NCI-H1417 treated with DMSO at 0.1 percent for 48 hours (cell line): Measurements from ENCODE around the gene FXYD6.
A peak's percentile ranks its signal among the peaks of the same experiment; 100 is the strongest.

Experiments
- DNase-seq: peaks from one replicate; lab custom pipeline; 2025; lab: John Stamatoyannopoulos, UW

The FXYD6 gene

DNA sequence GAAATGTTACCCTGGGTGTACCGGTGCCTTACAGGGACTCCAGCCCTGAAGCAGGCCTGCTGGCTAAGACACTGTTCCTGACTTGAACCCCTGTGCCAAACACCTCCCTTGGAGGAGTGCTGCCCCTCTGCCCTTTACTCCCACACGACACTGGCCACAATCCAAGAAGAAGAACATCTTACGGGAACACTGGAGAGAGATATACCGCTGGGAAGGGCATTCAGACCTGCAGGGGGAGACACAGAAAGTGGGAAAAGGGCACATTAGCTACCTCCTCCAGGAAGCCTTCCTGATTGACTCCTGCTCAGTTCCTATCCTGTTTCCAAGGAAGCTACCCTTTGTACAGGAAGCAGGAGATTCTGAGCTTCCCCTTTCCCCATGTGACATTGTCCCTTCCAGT lies 34.1 kb upstream of the FXYD6 start:
- no peak for DNase-seq

DNA sequence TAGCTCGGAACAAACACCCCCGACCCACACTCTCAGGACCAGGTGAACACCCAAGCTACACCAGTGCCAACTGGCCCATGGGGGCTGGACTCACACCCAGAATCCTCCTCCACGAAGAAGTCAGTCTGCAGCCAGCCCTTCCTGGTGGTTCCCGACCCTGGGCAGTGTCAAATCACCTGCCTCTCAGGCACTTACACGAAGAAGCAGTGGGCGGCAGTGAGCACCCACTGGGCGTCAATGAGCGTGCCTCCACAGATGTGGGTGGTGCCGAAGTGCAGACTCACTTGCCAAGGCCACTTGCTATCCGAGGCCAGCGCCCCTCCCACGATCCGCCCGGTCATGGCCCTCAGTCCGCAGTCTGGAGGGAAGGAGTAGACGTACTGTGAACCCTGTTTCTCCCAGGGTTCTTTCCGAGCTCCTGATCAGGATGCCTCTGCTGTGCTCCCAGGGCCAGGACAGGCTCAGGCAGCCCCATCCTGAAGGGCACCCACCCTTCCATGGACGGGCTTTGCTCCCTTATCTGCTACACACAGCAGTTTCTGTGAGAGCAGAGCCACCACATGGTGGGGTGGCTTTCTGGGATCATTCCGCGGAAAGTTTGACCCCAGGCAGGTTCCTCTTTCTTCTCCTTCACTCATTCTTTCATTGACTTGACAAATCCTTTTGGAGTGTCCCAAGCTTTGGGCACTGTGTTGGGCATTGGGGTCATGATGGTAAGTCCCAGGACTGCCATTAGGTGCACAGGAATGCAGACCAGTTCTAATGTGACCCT lies 33.3 kb upstream of the FXYD6 start:
- DNase-seq: no peak

DNA sequence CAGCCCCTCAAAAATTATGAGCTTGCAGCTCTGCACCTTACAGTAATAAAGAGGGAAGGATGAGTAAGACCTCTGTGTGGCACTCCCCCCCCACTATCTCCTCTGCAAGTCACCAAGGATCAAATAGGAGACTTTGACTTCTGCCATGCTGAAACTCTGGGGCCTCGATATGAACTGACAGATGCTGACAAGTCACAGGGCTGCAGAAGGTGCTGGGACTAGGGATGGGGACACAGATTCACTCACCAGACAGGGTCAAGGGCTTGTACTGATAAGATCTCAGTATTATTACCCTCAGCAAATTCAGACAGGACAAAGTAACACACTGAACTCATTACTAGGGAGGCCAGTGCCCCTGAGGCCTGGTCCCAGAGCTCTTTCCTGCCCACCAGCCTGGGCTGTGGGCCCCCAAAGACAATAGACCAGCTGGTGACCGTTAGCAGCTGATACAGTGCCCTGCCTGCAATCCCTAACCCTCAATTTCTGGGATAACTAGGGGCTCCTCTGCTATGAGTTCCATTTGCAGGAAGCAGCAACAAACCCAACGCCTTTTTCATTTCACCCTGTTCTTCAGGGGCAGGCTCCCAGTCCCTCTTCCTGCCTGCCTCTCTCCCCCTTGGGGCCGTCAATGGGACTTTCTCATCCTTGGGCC lies 32.6 kb upstream of the FXYD6 start:
- no peak for DNase-seq

DNA sequence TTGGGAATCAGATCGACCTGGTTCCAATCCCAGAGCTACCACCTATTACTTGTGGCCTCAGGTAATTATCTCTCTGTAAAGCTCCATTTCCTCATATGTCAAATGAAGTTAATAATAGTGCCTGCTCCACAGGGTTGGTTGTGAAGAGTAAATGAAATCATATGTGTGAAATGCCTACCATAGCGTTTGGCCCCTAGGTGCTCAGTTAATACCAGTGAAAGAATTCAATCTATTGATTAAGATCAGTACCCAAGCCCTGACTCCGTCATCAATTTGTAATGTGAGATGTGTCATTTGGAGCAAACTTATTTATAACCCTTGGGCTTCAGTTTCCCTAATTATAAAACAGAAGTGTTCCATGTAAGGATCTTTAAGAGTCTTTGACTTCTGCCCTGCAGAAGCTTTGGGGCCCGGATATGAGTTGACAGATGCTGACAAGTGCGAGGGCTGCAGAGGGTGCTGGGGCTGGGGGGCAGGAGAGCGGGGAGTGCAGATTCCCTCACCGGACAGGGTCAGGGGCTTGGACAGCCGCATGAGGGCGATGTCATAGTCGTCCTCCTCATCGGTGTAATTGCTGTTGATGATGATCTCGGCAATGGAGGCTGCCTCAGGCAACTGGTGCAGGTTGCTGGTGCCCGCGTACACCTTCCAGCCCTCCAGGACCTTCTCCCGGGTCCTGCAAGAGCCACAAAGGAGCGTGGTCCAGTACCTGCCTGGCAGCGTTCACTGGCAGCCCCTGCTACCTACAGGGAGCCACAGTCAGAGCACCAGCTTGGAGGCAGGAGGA lies 31.8 kb upstream of the FXYD6 start:
- DNase-seq: no peak

DNA sequence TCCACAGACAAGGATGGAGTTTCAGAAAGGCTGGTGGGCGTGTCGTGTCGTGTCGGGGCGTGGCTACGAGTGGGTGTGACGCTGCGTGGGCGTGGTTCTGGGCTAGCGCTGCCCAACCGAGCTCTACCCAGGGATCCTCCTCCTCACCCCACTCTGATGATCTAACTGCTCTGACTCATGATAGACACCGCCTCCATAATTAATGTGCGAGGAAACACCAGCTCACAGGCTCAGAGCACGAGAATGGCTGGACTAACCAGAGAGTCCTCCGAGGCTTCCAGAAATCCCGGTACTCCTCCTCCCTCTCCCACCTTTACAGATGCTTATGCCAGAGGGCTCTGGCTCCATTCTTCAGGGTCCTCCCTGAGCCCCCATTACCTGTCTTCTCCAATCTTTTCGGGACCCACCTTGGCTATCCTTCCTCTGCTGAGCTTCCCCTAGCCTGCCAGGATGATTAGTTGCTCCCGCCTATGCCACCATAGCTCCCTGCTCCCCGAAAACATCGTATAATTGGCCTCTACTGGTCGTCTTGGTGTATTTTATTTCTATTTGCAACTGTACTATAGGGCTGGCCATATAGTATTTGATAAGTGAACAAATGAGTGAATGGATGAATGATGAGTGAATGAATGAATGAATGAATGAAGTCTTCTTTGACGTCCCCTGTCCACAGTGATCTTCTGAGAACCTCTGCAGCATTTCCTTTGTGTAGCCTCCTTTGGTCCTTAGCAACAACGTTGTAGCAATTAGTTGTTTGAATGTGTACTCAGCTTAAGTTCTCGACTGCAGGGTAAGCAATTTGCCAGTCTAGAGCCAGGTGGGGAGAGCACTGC lies 31.0 kb upstream of the FXYD6 start:
- peak; percentile 99 for DNase-seq

DNA sequence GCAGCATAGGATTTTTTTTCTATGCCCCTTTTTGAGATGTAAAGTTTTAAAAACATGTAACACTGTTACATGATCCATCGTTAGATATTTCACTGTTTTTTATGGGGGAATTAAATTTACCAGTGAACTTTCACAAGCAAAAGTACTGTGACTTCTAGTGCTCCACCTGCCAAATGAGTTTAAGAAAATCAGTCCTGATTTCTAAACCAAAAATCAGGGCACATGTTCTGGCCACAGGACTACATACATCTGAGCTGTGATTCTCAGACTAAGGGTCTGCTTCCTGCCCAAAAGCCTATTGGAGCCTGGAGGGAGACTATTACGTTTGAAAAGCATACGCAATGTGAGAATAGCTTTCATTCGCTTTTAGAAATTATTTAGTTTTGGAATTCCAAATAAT lies 30.3 kb upstream of the FXYD6 start:
- no peak for DNase-seq

DNA sequence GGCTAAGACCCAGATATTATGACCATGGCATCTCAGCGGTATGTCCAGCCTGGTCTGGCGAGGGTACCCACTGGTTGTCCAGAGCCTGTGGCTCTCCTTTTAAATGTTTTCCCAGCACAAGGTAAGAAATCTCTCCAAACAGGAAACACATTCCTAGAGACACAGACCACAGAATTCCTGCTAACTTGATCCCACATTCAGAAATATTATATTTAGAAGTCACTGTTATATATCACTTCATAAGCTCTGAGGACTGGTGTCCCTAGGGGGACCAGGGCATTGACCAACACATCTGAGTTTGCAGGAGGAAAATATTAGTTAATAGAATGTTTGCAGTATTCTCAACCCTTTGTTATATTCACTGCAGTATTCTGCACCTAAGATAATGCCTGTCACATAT lies 29.7 kb upstream of the FXYD6 start:
- DNase-seq: no peak

DNA sequence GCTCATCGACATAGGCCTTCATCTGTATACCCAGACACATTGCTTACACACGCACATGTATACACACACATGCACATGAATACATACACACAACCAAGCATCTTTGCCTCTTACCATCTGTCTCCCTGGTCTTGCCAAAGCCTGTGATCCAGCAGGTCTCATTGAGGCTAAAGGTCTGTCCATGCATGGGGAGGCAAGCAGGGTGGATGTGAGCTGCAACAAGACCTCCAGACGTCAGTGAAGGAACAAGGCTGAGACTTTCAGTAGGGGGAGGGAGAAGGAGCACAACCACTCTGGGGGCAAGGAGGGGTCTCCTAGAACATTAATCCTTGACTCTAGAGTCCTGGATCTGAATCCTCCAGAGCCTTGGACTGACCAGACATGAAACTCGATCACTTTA lies 29.1 kb upstream of the FXYD6 start:
- DNase-seq: no peak

DNA sequence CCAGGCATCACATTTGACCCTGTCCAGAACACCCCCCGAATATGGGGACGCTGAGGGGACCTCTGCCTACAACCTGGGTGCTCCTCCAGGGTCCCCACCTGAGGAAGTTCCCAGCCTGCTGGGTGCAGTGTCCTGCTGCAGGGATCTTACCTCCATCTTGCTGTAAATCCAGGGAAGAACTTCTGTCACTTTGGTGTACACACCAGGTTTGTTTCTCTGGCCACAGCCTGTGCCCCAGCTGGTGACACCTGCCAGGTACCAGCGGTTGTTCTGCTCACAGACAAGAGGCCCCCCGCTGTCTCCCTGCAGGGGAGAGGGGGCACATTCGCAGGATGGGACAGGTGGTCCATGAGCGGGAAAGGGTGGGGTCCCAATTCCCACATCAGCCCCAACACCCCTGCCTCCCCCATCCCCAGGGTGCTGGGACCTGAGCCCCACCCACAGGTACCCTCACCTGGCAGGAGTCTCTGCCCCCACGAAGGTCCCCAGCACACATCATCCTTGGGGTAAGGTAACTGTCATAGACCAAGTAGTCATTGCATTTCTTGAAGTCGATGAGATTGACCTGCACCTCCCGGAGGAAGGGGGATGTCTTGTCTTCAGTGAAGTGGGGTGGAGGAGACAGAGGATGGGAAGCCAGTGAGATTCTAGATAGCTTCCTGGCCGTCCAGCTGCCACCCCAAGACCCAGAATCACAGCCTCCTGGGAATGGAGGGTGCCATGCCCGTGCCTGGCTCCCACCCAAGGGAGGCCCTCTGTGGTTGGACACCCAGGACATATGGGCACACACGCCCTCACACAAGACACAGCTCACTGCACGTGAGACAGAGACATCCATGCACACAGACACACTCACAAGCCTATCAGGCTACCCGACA lies 27.3 kb upstream of the FXYD6 start:
- DNase-seq: no peak

DNA sequence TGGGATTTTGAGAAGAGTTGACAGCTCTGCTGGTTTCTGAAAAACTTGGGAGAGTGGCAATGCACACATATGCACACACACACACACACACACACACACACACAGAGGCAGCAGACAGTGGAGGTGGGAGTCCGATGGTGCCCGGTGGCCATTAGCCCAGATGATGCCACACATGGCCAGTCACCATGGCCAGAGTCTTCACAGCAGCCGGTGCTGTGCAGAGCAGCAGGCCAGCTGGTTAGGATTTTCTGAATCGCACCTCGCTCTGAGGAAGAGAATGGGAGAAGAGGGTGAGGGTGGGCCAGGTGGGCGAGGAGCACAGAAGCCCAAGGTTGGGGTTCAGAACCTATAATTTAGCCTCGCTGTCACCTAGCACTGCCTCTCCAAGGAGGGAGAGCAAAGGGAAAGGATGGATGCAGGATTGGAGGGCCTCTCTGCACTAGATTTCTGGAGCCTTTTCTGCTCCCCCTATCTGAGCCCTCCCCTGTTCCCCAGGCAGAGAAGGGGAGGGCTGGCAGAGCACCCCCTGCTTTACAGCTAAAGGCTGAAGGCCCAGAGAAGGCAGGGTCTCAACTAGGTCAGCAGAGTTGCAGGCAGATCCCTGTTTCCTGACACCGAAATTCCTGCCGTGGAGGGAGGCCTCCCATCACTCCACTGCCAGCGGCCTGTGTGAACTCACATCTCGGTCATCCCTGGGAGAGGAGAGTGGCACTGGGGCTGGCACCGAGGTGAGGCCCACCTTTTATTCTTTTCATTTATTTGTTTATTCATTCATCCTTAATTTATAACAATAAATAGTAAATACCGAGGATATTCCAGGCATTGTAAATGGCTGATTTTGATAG lies 25.8 kb upstream of the FXYD6 start:
- DNase-seq: no peak

DNA sequence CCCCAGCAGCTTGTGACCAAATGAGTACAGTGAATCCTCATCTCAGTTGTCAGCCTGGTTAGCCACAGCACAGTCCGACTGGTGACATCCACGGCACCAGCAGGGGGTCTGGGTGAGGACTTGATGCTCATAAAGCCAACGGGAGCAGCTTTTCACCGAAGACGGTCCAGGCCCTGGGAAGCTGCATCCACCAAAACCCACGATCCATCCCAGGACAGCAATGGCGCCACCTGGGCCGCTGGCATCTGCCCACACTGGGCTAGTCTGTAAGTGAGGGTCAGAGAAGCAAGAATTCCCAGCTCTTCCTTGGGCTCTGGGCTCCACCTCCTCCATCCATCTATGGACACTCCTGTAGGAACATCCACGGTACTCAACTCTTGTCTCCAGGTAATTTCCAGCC lies 25.1 kb upstream of the FXYD6 start:
- no peak for DNase-seq

DNA sequence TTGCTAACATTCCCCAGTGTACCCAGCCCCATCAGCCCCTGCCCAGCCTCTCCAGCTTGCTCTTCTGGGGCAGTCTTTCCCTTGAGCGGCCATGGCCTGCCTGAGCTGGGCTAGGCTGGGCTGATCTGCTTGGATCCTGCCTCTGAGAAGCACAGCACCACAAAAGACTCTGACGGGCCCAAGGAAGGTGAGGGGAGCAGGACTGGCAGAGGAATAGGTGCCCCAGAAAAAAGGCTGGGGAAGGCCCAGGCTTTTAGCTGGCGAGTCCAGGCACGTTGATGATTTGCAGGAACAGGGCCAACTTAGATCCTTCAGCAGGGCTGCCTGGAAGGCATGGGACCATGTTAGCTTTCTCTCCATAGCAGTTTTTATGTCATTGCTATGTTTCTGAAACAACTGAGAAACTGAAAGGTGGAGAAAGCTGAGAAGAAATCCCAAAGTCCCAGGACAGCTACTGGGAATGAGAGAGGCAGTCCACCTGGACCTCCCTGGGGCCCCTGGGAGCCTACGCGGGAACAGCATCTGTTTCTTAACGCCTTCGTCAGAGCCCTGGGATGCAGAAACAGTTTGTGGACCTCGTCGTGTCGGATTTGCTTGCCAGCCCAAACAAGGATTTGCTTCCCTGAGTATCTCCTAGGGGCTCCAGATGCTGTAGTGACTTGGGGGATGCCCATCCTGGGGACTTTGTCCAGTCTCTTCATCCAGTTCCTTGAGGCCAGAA lies 24.4 kb upstream of the FXYD6 start:
- DNase-seq: no peak

DNA sequence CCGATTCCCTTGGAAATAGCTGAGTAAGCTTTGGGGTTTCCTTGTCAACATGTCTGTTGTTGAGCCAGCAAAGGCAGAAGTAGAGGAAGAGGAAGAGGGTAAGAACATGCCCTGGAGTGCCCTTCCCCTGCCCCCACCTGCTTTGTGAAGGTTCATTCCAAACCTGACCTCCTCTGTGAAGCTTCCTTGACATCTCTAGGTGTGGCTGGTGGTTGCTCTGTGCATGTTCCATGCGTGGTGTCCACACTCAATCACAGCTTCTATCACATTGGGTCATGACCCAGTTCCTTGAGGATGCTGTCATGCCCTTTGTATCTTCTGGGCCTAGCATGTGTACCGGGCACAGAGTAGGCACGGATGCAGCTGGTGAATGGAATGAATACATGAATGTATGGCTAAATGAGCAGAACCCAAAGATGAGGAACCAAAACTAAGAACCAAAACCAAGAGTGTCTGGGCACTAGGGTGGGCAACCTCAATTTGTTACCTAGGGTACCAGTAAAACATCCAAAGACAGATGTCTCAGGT lies 23.7 kb upstream of the FXYD6 start:
- DNase-seq: no peak

DNA sequence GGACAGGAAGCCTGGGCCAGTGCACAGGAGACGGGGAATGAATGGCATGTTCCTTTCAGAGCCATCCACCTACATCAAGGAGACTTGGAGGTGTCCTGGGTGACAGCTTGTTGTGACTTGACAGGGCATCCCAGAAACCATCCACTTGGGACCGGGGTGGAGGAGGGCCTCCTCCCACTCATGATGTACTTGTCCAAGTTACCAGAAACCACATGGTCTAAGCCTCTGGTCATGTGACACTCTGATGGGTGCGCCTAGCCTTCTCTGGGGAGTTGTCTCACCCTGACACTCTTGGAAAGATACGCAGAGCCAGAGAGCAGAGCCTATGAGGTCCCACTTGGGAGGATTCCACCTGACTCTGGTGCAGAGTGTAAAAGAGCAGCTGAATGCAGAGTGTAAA lies 21.6 kb upstream of the FXYD6 start:
- no peak for DNase-seq

DNA sequence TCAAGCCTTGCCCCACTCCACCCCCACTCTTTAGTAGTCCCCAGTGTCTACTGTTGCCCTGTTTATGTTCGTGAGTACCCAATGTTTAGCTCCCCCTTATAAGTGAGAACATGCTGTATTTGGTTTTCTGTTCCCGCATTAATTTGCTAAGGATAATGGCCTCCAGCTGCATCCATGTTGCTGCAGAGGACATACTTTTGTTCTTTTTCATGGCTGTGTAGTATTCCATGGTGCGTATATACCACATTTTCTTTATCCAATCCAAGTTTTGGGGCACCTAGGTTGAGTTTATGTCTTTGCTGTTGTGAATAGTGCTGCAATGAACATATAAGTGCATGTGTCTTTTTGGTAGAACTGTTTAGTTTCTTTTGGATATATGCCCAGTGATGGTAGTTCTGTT lies 16.2 kb upstream of the FXYD6 start:
- DNase-seq: no peak

DNA sequence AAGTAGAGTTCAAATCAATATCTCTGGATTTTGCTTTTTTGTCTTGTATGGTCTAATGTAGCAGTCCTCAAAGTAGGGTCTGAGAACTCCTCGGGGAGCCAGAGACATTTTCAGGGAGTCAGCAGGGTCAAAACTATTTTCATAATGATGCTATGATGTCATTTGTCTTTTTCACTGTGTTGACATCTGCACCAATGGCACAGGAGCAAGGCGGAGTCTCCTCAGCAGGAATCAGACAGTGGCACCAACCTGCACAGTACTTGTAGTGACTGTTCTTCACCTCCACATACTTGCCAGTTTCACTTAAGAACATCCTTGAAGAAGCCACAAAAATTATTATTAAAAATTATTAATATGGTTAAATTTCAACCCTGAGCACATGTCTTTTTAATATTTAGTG lies 14.9 kb upstream of the FXYD6 start:
- no peak for DNase-seq

DNA sequence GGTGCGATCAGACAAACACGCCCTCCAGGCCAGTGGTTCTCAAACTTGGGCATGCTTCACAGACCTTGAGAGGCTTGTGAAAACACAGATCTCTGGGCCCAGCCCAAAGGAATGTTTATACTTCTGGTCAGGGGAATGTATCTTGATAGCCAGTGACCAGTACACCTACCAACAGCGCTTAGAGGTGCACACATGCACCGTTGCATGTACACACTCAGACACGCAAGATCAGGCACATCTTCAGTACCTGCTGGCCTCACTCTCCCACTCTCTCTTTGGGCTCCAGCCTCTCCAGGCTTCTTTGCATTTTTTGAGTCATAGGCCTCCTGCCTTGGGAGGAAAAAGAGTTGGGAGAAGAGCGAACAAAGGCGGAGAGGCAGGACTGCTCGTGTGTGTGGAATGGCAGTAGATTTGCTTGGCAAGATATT lies 11.7 kb upstream of the FXYD6 start:
- DNase-seq: no peak

DNA sequence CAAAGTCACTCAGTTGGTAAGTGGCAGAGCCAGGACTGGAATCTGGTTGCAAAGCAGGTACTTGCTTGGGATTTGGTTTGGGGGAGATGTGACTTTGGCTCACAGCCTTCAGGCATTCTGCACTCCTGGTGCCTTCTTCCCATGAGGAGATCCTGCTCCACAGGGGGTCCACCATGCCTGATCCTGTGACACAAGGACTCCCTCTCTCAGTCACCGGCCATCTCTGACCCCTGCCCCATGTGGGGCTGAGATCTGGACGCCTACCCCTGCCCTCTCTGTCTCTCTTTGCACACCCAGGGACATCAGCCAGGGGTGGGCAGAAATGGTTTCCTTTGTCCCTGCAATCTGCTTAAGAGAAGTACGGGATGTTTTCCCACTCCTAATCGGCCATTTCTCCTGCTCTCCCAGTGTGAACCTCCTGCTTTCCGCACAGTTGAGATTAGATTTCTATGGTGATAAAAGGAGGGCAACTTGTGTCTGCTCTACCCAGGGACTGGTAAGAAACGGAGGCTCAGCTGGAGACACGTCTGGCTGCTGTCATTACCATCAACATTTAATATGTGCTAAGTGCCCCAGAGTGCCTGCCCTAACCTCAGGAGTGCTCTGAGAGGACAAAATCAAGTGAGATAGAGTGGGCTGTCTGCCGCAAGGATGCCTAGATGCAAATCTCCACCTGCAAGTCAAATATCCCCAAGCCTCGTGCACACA lies 11.1 kb upstream of the FXYD6 start:
- DNase-seq: peak; percentile 3

DNA sequence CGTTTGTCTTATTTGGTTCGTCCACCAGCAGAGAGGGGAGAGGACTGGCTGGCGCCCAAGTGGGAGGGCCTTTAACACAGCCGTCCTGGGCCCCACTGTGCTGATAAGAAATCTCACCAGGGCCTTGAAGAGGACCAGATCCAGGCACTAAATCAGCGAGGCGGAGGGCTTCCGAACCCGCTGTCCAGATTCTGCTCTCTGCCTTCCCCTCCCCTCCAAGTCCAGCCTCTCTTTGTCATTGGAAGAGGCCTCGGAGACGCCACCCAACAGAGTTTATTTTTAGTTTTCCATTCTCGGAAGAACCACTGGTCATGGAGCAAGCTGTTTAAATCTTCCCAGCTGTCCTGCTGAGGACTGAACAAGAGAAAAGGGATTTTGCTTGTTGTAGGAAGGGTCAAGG lies 9.3 kb upstream of the FXYD6 start:
- no peak for DNase-seq
